Lung (tissue), 12 donors: ENCODE data around the gene ZNF366. TPM values are rescaled to one million over a fixed set of nuclear protein-coding genes. Genes with fewer than 3 reads are reported as not detected.

Experiments
- ATAC-seq: fragments of 200-7000 bp; cut with Tn5 transposase; one replicate; pipeline ENCODE4 v1.9.1; 2020; ENCODE audit warnings: moderate number of reproducible peaks; ENCODE audit not compliant: insufficient read depth, low FRiP score
- DNase-seq, 3 donors: peaks; one replicate each; pipeline ENCODE4 v3.0.0-alpha.2; 2013 to 2017
- H3K27ac ChIP-seq, 2 donors: one replicate each; pipeline ENCODE4 v1.5.1; 2013; ENCODE audit warnings: mild to moderate bottlenecking in 2 of 2, moderate library complexity in 2 of 2, control low read depth in 1 of 2, inconsistent platforms in 1 of 2, low read depth in 1 of 2, low read length in 1 of 2
- H3K27me3 ChIP-seq, 3 donors: one replicate each; pipeline ENCODE4 v1.5.1; 2013; ENCODE audit warnings: low read length in 2 of 3; ENCODE audit not compliant: control insufficient read depth in 3 of 3, insufficient read depth in 3 of 3
- H3K36me3 ChIP-seq, 4 donors: one replicate each; pipeline ENCODE4 v1.5.1; 2013; ENCODE audit warnings: low read length in 4 of 4, mild to moderate bottlenecking in 1 of 4, moderate library complexity in 1 of 4; ENCODE audit not compliant: control insufficient read depth in 4 of 4, insufficient read depth in 4 of 4
- H3K4me1 ChIP-seq, 5 donors: one replicate each; pipeline ENCODE4 v1.5.1; 2013; ENCODE audit warnings: low read length in 5 of 5, mild to moderate bottlenecking in 2 of 5, moderate library complexity in 1 of 5; ENCODE audit not compliant: control insufficient read depth in 5 of 5, insufficient read depth in 5 of 5
- H3K4me3 ChIP-seq: one replicate; pipeline ENCODE4 v1.5.1; 2013; ENCODE audit warnings: mild to moderate bottlenecking, control low read depth, moderate library complexity
- H3K9ac ChIP-seq, 2 donors: one replicate each; pipeline ENCODE4 v1.5.1; 2013; ENCODE audit warnings: low read length in 2 of 2, control low read depth in 1 of 2; ENCODE audit not compliant: insufficient read depth in 1 of 2
- H3K9me3 ChIP-seq, 4 donors: one replicate each; pipeline ENCODE4 v1.5.1; 2013; ENCODE audit warnings: low read length in 3 of 4, mild to moderate bottlenecking in 1 of 4, moderate library complexity in 1 of 4; ENCODE audit not compliant: control insufficient read depth in 4 of 4, insufficient read depth in 3 of 4
- WGBS, 2 donors: extraction: QIAGEN DNeasy Blood & Tissue Kit; methylation state at CpG; one replicate each; pipeline ENCODE4 v1.1.7; 2013; 5-methylcytosine and 5-hydroxymethylcytosine counted together
- polyA plus RNA-seq, 2 donors: library from polyadenylated mRNA; stranded (reverse); fragments of 200-250 nt; gene quantifications; one replicate each; pipeline ENCODE4 v1.2.1, GENCODE V29; 2013
- total RNA-seq, 2 donors: library from RNA; depleted of rRNA in 1 of 2; stranded (reverse); fragments of >200 nt in 1 of 2; gene quantifications; one replicate each; pipeline ENCODE4 v1.2.1, GENCODE V29; 2014 to 2021
- TF ChIP-seq, protein P1 (sequence below): IDR thresholded peaks from 2 replicates; pipeline ENCODE4 v1.5.1; 2012; ENCODE audit warnings: mild to moderate bottlenecking; ENCODE audit errors: control extremely low read depth, extremely low read depth
- donor health status: control.
- donor health status: control.
- donor health status: Bipolar disorder and iron deficiency.
- donor health status: healthy.
- donor health status: DM: yes; HTN: yes; CAD: no.

ZNF366 gene
- total and polyA plus RNA-seq, 4 donors, result 0.73 to 6.0 (median 3.6) TPM

DNA sequence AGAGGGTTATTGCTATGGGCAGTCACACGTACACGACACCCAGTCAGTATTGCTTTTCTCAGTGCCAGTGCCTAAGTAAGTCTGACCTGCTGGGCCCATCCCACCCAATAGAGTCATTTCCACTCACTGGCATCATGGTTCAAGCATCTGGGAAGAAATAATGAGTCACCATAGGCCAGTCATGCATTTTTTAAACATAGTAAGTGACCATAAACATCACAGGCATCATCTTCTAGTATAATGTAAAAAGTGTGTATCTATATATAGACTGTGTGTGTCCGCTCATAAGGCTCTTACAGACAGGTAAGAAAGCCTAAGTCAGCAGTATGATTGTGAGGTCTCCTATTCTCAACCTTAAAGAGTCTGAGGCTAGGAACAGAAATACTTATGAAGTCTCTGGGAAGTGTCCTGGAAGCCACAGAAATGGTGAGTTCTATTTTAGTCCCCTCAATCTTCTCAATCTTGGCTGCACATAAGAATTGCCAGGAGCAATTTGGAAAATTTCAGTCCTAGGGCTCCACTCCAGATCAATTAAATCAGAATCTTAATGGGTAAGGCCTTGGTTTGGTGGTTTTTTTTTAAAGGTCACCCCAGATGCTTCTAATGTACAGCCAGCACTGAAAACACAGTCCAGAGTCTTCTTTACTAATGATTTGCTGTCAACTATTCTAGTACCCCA is 65.2 kb downstream of the ZNF366 start:
- DNase-seq (no peak), ATAC-seq (peak; percentile 47)
- H3K9ac ChIP-seq, result no peak overlapping the region
- TF ChIP-seq, protein P1, sequence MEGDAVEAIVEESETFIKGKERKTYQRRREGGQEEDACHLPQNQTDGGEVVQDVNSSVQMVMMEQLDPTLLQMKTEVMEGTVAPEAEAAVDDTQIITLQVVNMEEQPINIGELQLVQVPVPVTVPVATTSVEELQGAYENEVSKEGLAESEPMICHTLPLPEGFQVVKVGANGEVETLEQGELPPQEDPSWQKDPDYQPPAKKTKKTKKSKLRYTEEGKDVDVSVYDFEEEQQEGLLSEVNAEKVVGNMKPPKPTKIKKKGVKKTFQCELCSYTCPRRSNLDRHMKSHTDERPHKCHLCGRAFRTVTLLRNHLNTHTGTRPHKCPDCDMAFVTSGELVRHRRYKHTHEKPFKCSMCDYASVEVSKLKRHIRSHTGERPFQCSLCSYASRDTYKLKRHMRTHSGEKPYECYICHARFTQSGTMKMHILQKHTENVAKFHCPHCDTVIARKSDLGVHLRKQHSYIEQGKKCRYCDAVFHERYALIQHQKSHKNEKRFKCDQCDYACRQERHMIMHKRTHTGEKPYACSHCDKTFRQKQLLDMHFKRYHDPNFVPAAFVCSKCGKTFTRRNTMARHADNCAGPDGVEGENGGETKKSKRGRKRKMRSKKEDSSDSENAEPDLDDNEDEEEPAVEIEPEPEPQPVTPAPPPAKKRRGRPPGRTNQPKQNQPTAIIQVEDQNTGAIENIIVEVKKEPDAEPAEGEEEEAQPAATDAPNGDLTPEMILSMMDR, result no peak
- peaks cover 0 to 12% (median 5%) of the 10 kb centered on the region in 5 donors for H3K4me1 ChIP-seq
- peaks cover 0 to 4% (median 0%) of the 10 kb centered on the region in 4 donors for H3K36me3 ChIP-seq
- no peaks in the 10 kb centered on the region for H3K27me3 ChIP-seq
- peaks cover 0 to 5% (median 0%) of the 10 kb centered on the region in 4 donors for H3K9me3 ChIP-seq
- no peak overlapping the region for H3K4me3 ChIP-seq
- H3K27ac ChIP-seq, result no peak overlapping the region
- WGBS, 2 donors, result 97 to 98% methylated on average over 3 of the region's 3 CpGs

DNA sequence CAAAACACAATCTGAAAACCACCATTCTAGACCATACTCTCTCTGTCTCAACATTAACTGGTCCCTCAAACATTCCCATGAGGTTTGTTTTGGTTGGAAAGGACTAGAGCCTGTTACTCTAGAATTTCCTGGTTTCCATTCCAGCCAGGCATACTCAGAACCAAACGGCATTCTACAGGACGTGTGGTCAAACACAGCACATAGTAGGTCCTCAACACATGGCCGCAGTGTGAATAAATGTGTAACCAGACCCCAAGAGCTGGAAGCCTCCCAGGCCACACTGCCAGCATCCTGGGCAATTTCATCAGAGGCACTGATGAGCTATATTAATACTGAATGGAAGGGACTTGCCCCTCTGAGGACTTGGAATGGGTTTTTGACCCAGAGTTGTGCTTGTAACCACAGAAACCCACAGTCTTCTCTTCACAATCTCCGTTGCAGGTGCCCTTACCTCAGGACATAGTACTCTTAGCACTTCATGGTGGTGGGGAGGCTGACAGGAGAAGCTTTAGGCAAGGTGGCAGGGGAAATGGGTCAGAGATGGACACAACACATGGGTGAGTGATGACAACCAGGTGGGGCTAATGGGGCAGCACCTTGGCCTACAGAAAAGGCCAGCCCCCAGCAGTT is 66.0 kb downstream of the ZNF366 start:
- Histone ChIP-seq H3K27ac (no peak overlapping the region), H3K4me1 (peaks cover 0 to 10% (median 5%) of the 10 kb centered on the region in 5 donors), H3K4me3 (no peak overlapping the region), H3K9ac (no peak overlapping the region), H3K9me3 (peaks cover 0 to 5% (median 0%) of the 10 kb centered on the region in 4 donors), H3K36me3 (peaks cover 0 to 4% (median 0%) of the 10 kb centered on the region in 4 donors), H3K27me3 (no peaks in the 10 kb centered on the region)
- DNase-seq, result no peak
- 88 to 92% methylated on average over 4 of the region's 4 CpGs for whole genome bisulfite sequencing, 2 donors
- TF ChIP-seq, protein P1, result no peak
- ATAC-seq, result no peak

DNA sequence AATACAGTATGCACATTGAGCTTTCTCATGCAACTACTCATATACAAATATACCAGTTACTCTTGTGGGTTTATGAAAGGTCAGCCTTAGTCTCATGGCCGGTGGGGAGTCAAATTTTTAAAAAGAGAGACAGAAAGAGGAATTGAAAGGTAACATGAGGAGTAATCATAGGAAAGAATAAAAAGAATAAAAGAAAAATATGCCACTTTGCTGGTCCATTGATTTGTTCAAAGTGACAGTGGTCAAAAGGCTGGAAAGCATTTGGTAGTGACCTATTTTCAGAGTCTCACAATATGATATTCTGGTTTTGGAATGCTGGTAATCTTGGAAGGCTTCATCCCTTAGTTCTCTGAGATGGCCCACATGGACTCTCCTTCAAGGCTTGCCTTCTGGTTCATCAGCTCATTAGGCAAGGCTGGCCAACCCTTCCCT is 67.0 kb downstream of the ZNF366 start:
- 86 to 93% methylated on average over 1 of the region's 1 CpG for WGBS, 2 donors
- no peak overlapping the region for H3K27ac ChIP-seq
- peaks cover 0 to 4% (median 0%) of the 10 kb centered on the region in 4 donors for H3K36me3 ChIP-seq
- TF ChIP-seq, protein P1, result no peak
- no peak overlapping the region for H3K4me3 ChIP-seq
- ATAC-seq, result no peak
- H3K4me1 ChIP-seq, result peaks cover 0 to 9% (median 3%) of the 10 kb centered on the region in 5 donors
- peaks cover 0 to 5% (median 0%) of the 10 kb centered on the region in 4 donors for H3K9me3 ChIP-seq
- DNase-seq, result no peak
- no peak overlapping the region for H3K9ac ChIP-seq
- no peaks in the 10 kb centered on the region for H3K27me3 ChIP-seq
